Measurements from ENCODE around the gene PLRG1. TPM values are rescaled to one million over a fixed set of nuclear protein-coding genes. Genes with fewer than 3 reads are reported as not detected.
A peak's percentile ranks its signal among the peaks of the same experiment; 100 is the strongest.

PLRG1 gene
- total RNA-seq, 1 experiment from 2014 or later = 151 TPM

DNA sequence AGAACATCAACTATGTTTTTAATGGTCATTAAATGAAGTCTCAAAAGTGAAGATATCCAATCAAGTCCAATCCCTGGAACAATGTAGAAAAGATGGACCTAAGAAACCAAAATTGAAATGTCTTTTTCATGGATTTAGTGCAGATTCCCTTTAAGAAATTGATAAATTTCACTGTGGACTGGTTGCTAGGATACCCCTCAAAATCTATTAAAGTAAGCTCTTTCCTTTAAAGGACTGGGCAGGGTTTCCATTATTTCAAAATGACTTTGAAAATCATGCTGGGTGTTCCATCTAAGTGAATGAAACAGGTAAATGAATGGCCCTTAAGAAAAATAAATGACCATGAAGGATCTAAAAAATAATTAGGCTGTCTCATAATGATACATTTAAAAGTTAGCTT lies 28.6 kb downstream of the PLRG1 start:
- DNase-seq (ENCODE audit: low read depth) = no peak

DNA sequence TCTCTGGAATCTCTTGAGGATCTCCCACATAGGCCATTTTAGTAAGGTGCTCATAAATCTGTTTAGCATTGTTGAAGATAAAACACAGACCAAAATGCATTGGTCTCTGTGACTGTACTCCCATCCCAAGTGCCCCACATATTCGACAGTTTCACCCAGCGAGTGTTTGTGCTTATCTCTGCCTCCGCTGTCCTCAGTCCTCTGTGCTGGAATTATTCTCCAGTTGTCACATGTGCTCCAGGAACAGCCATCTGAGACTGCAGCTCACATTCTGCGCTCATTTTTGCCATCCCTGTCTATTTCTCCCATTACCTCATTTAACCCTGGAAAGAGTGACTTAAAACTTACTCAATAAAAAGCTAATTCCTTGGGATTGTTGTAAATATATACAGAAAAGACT lies 31.0 kb downstream of the PLRG1 start:
- no peak for DNase-seq (ENCODE audit: low read depth)

DNA sequence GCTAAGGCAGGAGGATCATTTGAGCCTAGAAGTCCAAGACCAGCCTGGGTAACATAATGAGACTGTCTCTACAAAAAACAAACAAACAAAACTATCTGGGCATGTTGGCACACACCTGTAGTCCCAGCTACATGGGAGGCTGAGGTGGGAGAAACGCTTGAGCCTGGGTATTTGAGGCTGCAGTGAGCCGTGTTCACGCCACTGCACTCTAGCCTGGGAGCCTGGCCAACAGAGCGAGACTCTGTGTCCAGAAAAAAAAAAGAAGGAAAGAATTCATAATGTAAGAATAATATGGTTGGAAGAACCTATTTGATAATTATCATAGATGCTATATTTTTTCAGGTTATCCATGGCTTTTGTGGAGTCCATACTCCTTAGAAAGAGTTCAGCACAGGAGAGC lies 32.6 kb downstream of the PLRG1 start:
- DNase-seq (ENCODE audit: low read depth) = no peak

DNA sequence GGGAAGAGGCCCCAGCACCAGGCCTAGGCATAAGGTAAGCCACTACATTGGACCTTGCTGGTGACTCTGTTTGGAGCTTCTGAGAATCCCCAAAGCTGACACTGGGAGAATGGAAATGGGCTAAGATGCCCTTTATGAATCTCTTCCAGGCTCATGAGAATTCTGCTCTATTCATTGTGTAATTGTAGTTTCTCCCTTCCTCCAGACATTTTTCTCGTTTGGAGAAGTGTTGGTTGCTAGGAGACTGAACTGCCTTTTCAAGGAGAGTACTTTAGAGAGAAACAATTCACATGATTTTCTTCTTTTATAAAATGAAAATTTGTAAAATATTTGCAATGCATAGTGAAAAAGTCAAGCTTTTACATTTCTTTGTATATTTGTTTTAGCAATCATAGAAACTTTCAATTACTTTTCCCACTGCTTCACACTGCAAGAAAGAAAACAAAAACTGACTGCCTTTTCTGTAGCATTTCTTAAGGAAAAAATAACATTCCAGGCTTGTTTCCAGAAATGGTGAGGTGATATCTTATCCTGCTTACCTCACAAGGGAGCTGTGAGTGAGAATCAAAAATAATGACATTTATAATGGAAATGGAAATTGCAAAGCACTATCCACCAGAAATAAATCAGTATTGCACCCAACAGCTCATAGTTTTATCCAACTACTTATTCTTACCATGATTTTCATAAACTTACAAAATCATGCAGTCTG lies 33.7 kb downstream of the PLRG1 start:
- no peak for DNase-seq (ENCODE audit: low read depth)

DNA sequence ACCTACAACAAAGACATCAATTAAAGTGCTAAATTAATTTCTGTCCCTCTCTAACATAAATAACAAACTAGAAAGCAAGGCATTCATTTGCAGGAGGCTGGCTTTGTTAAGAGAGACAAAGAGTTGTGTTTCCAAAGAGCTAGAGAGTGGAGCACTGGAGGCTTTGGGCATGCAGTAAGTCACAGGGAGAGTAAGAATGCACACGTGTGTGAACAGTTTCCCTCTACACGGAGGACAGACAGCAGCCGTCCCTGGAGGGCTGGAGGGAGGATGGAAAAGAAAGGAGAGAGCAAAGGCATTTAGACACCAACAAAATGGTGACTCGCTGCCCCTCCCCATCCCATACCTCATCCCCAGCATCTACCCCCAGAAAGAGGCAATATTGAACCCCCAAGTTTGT lies 38.2 kb downstream of the PLRG1 start:
- no peak for DNase-seq (ENCODE audit: low read depth)

DNA sequence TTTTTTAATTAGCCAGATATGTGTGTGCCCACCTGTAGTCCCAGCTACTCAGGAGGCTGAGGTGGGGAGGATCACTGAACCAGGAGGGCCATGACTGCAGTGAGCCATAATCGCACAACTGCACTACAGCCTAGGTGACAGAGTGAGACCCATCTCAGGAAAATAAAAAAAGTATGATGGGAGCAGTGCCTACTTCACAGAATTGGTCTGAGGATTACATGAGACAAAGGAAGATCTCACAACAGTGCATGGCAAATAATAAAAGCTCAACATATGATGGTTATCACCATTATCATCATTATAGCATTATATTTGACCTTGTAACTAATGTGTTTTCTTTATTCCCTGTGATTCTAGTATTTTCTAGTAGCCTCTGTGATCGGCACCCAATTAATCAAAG lies 38.7 kb downstream of the PLRG1 start:
- no peak for DNase-seq (ENCODE audit: low read depth)

DNA sequence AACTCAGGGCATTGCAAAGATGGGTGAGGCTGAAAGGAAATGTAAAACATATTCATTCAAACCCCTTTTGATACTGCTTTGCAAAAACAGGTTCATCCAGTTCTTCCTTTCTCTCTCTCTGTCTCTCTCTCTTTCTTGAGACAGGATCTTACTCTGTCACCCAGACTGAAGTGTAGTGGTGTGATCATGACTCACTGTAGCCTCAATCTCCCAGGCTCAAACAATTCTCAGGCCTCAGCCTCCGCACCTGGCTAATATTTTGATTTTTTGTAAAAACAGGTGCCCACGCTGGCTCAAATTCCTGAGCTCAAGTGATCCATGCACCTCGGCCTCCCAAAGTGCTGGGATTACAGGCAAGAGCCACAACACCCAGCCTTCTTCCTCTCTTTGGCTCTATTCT lies 43.0 kb downstream of the PLRG1 start:
- no peak for DNase-seq (ENCODE audit: low read depth)

DNA sequence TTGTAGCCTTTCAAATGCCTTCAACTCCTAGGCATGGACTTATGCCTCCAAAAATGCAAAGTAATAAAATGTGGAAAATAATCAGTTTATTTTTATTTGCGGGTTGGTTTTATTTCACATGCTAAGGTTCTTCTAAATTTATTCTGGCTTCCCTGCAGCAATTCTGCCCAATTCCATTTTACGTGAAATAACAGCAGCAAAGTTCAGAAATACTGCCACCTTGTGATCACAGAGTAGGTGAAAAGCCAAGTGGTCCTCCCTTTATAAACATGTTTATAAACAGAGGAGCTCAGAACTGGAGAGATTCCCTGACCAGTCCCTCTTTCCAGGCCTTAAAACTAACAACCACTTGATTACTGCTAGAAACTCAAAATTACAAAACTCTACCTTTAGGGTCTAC lies 43.9 kb downstream of the PLRG1 start:
- peak; percentile 40 for DNase-seq (ENCODE audit: low read depth)

DNA sequence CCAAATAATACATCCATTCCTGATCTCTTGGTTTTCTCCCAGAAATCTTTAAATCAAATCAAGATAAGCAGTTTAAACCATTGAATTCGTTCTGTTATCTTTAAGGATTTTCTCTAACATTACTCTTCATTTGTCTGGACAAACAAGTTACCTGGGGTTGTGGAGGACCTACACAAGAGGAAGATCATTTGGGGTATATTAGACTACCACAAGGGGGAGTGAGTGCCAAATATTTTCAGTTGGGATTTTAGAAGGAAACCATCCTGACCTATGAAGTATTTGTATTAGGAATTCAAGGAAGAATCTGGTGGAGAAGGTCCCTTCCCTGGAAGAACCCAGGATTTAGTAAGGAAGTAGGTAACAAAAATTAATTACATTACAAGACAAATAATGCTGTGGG lies 46.6 kb downstream of the PLRG1 start:
- DNase-seq (ENCODE audit: low read depth) = peak; percentile 21

DNA sequence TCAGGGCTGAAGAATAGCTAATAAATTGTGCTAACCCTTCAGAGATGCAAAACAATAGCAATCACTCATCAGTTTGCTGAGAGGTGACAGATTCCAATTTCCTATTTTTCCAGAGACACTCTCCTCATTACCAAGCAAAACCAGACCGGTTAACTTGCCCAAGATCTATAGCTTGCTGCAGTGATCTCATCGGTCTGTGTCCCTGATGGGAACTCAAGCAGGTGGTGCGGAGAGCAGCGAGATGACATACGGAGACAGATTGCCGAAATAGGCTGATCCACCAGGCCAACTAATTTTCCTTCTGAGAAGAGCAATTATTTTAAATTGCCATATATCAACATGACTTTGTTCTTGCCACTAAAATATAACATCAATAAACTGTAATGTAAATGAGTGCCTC lies 48.1 kb downstream of the PLRG1 start:
- no peak for DNase-seq (ENCODE audit: low read depth)

DNA sequence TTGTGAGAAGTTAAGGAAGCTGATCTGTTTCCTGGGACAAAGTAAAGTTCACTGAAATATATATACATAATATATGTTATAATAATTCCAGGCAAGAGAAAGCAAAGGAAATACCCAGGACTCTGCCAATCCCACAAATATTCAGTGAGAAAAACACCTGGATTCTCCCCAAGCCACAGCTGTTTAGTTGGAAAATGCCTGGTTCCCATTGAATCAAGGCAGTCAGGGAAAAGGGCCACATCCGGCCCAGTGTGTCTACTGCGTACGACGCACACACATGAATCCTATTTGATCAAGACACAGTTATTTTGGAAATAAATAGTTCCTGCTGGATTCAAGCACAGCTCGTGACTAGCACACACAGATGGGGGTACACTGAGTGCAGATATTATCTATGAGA lies 52.3 kb downstream of the PLRG1 start:
- DNase-seq (ENCODE audit: low read depth) = peak; percentile 29

DNA sequence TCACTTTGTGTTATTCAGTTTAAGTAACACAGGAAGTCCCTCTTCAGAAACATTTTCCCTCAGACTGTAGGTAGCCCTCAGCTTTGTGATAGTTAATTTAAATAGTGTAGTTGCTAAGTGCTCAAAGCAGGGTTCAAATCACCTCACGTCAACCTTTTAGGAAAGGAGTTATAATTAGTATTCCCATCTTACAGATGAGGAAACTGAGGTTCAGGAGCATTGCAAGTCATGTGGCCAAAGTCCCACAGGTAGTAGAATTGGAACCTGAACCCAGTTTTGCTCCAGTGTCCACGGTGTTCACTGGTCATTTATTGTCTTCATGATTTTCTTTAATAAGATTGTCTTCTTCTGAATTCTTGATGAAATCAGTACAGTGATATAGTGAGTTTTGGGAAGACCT lies 54.3 kb downstream of the PLRG1 start:
- no peak for DNase-seq (ENCODE audit: low read depth)

DNA sequence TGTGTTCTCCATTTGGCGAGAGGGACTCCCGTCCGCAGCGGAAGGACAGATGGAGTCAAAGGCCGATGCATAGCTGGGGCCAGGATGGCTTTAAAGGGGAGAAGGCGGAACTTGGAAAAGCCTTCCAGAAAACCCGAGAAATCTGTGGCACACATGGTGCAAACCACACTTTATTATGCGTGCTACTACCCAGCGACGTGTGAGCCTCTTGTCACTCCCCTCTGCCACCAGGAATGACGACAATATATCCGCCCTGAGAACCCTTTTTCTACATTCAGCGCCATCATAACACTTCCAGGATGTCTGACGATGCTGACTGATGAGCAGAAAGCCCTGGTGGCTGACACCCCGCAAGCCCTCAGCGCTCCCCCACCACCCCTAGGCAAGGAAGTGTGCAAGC lies 57.9 kb downstream of the PLRG1 start:
- DNase-seq (ENCODE audit: low read depth) = no peak

DNA sequence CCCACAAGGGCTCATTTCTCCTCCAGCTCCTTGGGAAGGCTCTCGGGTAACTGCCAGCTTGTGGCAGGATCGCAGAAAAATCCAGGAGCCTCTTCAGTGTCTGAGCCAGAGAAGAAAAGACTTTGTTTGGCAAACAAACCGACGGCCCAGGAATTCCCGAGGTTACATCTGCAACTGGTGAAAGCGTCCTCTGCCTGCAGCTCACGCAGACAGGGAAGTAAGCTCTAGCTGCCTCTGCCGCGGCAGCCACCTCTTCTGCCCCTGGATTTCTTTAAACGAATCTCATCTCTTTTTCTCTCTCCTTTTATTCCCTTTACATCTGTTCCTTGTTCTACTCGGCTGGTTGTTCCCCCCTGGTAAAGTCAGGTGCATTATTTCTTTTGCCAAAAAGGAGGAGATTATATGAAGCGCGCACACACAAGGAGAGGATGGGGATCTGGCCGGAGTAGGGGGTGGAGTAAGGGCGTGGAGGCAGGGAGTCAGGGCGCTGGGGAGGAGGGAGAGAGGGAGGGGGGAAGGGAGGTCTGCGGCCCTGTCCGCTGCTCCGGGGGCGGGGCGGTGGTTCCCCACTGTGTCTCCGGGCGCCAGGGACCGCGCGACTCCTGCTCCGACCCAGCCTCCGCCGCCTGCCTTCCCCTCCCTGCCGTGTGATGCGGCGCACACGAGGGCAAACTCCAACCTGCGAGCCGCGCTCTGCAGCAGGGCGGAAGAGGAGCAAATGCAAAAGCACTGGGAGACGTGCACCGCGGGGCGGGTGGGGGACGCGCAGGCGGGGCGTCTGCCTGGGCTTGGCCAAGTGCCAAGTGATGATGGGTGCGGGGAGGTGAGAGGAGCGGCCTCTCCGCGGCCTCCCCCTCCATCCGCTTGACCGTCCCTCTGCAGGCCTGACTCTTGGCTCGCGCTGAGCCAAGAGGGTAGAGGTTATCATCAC lies 58.6 kb downstream of the PLRG1 start, which contains the start of gene DCHS2:
DCHS2 (minus strand) TSS at position 459 of the 931 bp plus-strand sequence; CDS start at position 15, 444 bp downstream.
- DNase-seq (ENCODE audit: low read depth) = no peak

DNA sequence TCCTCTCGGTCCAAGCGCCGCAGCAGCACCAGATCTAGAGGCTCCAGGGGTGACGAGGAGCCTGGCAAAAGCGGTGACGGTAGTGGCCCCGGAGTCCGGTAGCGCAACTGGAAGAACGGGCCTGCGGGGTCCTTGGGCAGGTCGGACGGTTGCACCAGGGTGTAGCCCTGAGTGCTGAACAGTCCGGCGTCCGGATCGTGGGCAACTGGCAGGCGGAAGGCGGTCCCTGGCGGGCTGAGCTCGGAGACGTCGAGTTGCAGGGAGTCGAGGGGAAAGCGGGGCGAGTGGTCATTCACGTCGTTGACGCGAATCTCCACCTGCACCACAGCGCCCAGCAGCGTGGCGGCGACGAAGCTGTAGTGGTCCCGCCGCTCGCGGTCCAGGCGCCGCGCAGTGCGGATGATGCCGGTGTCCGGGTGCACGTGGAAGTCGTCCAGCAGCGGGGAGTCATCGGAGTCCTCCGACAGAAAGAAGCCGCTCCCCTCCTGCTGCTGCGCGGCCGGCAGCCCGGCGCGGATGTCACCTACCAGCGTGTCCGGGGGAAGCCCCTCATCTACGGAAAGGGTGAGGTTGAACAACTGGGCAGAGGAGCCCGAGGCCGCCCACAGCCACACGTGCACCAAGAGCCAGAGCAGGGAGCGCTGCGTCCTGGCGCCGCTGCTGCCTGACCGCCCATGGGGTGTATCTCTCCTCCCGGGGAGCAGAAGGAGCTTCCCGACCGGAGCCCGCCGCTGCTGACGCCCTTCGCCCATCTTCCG lies 59.4 kb downstream of the PLRG1 start:
- no peak for DNase-seq (ENCODE audit: low read depth)

DNA sequence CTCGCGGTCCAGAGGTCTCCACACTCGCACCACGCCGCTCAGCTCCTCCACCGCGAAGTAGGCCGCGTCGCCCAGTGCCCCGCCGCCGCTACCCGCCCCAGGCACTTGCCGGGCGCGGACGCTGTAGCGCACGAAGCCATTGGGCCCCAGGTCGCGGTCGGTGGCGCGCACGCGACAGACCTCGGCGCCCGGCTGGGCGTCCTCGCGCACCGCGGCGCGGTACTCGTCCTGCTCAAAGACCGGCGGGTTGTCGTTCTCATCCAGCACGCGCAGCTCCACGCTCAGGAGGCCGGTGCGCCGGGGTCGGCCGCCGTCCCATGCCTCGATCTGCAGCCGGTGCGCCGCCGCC lies 60.0 kb downstream of the PLRG1 start:
- no peak for DNase-seq (ENCODE audit: low read depth)

DNA sequence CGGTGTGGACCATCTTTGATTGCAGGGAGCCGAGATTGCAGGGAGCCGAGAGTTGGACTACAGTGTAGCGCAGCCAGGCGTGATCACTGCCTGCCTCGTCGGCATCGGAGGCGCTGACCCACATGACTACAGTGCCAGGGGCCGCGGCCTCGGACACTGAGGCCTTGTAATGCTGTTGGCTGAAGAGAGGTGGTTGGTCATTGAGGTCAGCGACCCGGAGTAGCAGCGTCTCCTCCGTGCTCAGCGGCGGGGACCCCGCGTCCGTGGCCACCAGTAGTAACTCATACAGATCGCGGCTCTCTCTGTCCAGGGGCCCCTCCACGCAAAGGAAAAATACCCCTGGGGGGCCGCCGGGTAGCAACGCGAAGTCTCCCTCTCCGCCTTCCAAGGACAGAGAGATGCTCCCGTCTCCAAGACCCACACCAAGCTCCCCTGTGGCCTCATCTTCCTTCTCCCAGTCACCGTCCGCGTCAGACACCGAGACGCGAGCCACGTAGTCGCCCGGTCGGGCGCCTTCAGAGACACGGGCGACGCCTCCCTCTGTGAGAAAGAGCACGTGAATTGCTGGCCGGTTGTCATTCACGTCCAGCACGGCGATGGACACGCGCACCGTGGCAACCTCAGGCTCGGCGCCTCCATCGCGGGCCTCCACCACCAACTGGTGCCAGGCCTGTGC lies 60.5 kb downstream of the PLRG1 start:
- DNase-seq (ENCODE audit: low read depth) = no peak

DNA sequence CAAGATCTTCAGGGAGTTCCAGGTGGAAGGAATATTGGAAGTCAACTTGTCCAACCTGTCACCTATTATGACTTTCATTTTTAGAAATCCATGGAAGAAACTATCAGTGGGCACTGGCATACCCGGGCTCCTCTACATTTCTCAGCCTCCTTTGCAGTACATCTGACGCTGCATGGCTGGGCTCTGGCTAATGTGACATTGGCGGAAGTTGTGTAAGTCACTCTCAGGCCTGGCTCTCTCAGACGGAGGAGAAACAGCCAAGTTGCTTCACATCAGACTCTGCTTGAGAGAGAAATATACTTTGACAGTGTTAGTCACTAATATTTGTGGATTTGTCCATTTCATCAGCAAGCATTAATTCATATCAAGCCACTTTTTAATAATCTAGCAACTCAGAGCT lies 63.1 kb downstream of the PLRG1 start:
- DNase-seq (ENCODE audit: low read depth) = no peak

DNA sequence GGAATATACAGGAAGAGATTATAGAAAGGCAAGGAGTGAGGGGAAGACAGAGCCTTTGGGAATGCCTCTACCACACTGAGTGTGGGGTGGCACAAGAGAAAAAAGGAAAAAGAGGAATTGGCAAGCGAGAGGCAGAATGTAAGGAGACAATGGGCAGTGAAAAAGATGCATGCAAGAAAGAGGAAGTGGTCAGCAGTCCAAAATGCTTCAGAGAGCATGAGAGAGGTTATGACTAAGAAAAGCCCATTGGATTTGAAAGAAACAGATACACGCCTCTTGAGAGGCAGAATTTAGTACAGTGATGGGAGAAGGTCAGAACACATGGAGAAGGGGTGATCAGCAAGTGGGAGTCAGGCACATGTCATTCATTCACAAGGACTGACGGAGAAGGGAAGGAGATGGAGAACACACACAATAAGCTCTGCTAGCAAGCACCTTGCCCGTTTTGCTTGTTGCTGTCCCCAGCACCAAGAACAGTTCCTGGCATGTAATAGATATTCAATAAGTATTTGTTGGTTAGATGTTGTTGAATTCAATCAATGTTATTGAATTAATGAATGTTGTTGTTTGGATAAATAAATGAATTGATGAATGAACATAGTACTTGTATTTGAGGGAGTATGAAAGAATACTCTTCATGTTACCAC lies 65.0 kb downstream of the PLRG1 start:
- DNase-seq (ENCODE audit: low read depth) = peak; percentile 50

Measured in HT1080 (cell line).